ENCODE data around the gene FBXO10. TPM values are rescaled to one million over a fixed set of nuclear protein-coding genes. Genes with fewer than 3 reads are reported as not detected.

The FBXO10 gene
- total and polyA plus RNA-seq, 3 donors from 2014 or later, result 28.3 to 31.7 (median 28.7) TPM

GRCh38 chr9:37559855-37560592 lies 16.2 kb downstream of the FBXO10 start:
- TF ChIP-seq, protein P1, sequence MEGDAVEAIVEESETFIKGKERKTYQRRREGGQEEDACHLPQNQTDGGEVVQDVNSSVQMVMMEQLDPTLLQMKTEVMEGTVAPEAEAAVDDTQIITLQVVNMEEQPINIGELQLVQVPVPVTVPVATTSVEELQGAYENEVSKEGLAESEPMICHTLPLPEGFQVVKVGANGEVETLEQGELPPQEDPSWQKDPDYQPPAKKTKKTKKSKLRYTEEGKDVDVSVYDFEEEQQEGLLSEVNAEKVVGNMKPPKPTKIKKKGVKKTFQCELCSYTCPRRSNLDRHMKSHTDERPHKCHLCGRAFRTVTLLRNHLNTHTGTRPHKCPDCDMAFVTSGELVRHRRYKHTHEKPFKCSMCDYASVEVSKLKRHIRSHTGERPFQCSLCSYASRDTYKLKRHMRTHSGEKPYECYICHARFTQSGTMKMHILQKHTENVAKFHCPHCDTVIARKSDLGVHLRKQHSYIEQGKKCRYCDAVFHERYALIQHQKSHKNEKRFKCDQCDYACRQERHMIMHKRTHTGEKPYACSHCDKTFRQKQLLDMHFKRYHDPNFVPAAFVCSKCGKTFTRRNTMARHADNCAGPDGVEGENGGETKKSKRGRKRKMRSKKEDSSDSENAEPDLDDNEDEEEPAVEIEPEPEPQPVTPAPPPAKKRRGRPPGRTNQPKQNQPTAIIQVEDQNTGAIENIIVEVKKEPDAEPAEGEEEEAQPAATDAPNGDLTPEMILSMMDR (IDR thresholded peaks at IDR 0.05), result no peak
- TF ChIP-seq POLR2A (IDR thresholded peaks at IDR 0.05), result no peak
- H3K4me1 ChIP-seq, result no peaks in the 10 kb centered on the region
- H3K27me3 ChIP-seq, result no peaks in the 10 kb centered on the region
- no peak for DNase-seq
- H3K4me3 ChIP-seq, result no peak overlapping the region
- intact Hi-C loops (cut with DNase I; ENCODE audit: low total_unique reads), result no loop called here
- no peaks in the 10 kb centered on the region for H3K36me3 ChIP-seq (ENCODE audit: low read depth, missing control alignments)
- no peaks in the 10 kb centered on the region for H3K9me3 ChIP-seq
- H3K27ac ChIP-seq, result no peak overlapping the region
- 95 to 98% methylated on average over 5 of the region's 5 CpGs for WGBS, 2 donors

DNA sequence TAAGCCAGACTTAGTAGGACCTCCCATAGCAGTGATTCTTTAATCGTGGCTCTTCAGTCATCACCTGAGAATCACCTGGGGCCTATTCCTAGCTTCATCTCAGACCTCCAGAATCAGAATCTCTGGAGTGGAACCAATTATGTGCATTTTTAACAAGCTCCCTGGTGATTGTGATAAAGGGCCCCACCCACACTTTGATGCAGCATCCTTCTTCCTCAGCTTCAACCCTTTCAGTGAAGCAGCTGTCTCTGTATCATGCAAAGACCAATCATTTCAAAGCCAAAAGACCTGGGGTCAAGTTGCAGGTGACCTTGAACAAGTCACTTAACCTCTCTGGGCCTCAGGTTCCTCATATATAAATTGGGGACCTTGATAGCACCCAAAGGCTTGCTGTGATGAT lies 17.1 kb downstream of the FBXO10 start:
- H3K4me3 ChIP-seq, result no peak overlapping the region
- no peak for TF ChIP-seq POLR2A (IDR thresholded peaks at IDR 0.05)
- TF ChIP-seq, protein P1 (IDR thresholded peaks at IDR 0.05), result no peak
- WGBS, 2 donors, result 79 to 81% methylated on average over 1 of the region's 1 CpG
- no peaks in the 10 kb centered on the region for H3K36me3 ChIP-seq (ENCODE audit: low read depth, missing control alignments)
- no peak for DNase-seq
- no peaks in the 10 kb centered on the region for H3K9me3 ChIP-seq
- H3K4me1 ChIP-seq, result no peaks in the 10 kb centered on the region
- H3K27ac ChIP-seq, result no peak overlapping the region
- no peaks in the 10 kb centered on the region for H3K27me3 ChIP-seq
- intact Hi-C loops (cut with DNase I; ENCODE audit: low total_unique reads), result no loop called here

DNA sequence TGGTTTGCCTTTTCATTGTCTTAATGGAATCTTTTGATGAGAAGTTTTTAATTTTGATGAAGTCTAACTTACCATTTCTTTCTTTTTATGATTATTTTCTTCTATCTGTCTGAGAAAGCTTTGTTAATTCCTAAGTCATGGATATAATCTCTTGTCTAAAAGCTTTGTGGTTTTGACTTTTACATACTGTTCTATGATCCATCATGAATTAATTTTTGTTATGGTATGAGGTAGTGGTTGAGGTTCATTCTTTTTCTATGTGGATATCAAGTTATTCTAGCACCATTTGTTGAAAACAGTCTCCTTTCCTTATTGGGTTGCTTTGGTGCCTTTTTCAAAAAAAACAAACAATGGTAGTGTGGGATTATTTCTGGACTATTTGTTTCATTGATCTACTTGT lies 20.4 kb downstream of the FBXO10 start:
- Histone ChIP-seq H3K4me3 (no peak overlapping the region), H3K36me3 (ENCODE audit: low read depth, missing control alignments) (no peaks in the 10 kb centered on the region), H3K4me1 (no peaks in the 10 kb centered on the region), H3K27me3 (no peaks in the 10 kb centered on the region), H3K27ac (no peak overlapping the region), H3K9me3 (no peaks in the 10 kb centered on the region)
- intact Hi-C loops (cut with DNase I; ENCODE audit: low total_unique reads), result no loop called here
- no peak for TF ChIP-seq POLR2A (IDR thresholded peaks at IDR 0.05)
- TF ChIP-seq, protein P1 (IDR thresholded peaks at IDR 0.05), result no peak
- DNase-seq, result no peak

DNA sequence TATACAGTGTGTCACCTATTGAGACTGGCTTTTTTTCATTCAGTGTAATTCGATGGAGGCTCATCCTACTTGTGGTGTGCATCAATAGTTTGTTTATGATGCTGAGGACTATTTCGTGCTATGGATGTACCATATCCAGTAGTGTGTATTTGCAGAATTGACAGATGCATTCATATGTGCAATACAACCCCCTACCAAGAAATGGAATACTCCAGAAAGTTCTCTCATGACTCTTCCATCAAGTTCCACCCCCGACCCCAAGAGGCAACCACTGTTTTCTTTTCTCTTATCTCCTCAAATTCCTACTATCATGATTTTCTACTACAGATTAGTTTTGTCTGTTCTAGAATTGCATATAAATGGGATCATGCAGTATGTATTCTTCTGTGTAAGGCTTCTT lies 21.9 kb downstream of the FBXO10 start:
- no peak overlapping the region for H3K4me3 ChIP-seq
- TF ChIP-seq, protein P1 (IDR thresholded peaks at IDR 0.05), result no peak
- TF ChIP-seq POLR2A (IDR thresholded peaks at IDR 0.05), result no peak
- intact Hi-C loops (cut with DNase I; ENCODE audit: low total_unique reads), result no loop called here
- DNase-seq, result no peak
- H3K4me1 ChIP-seq, result no peaks in the 10 kb centered on the region
- H3K9me3 ChIP-seq, result no peaks in the 10 kb centered on the region
- no peaks in the 10 kb centered on the region for H3K36me3 ChIP-seq (ENCODE audit: low read depth, missing control alignments)
- no peak overlapping the region for H3K27ac ChIP-seq
- no peaks in the 10 kb centered on the region for H3K27me3 ChIP-seq
- 88 to 95% methylated on average over 3 of the region's 3 CpGs for WGBS, 2 donors

DNA sequence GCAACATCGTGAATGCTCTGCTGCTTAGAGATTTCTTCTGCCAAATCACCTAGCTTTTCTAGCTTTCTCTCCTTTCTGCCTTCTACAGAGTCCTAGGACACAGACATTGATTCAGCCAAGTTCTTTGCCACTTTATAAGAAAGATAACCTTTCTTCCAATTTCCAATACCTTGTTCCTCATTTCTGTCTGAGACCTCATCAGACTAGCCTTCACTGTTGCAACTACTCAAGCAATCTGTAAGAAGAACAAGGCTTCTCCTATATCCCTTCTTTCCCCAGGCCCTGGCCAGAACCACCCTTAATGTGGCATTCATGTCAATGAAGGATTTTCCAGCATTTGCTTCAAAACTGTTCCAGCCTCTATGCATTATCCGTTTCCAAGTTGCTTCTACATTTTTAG lies 24.3 kb downstream of the FBXO10 start:
- Histone ChIP-seq H3K4me3 (no peak overlapping the region), H3K27me3 (no peaks in the 10 kb centered on the region), H3K36me3 (ENCODE audit: low read depth, missing control alignments) (no peaks in the 10 kb centered on the region), H3K27ac (no peak overlapping the region), H3K9me3 (no peaks in the 10 kb centered on the region), H3K4me1 (no peaks in the 10 kb centered on the region)
- intact Hi-C loops (cut with DNase I; ENCODE audit: low total_unique reads), result no loop called here
- TF ChIP-seq POLR2A (IDR thresholded peaks at IDR 0.05), result no peak
- TF ChIP-seq, protein P1 (IDR thresholded peaks at IDR 0.05), result no peak
- DNase-seq, result no peak
- WGBS, 2 donors, result 84 to 86% methylated on average over 2 of the region's 2 CpGs

Measured in testis (tissue), 3 donors.